SK-N-SH (cell line): Measurements from ENCODE around the gene GLCE. TPM values are rescaled to one million over a fixed set of nuclear protein-coding genes. Genes with fewer than 3 reads are reported as not detected.

ENCODE experiments used
- CTCF ChIA-PET: fragments of 300-600, 350-600 bp; formaldehyde crosslinking; extraction: SDS; loops from one replicate; lab custom pipeline; 2021; lab: Yijun Ruan, JAX
- POLR2A ChIA-PET: fragments of 350-600 bp; sonication (Branson Sonifier 250); formaldehyde crosslinking; extraction: SDS; loops from one replicate; lab custom pipeline; 2020; ENCODE audit warnings: antibody characterized with exemption, inconsistent platforms; lab: Yijun Ruan, JAX
- DNase-seq: peaks from one replicate; pipeline ENCODE4 v3.0.0; 2012
- H2AFZ ChIP-seq: fragments of 200-600 bp; sonication (generic); 2 replicates; pipeline ENCODE4 v1.8.1; 2016; ENCODE audit warnings: antibody characterized with exemption, mild to moderate bottlenecking, low read depth
- H3F3A ChIP-seq: fragments of 200-600 bp; sonication (generic); replicated peaks from 2 replicates; pipeline ENCODE3; 2016; ENCODE audit warnings: antibody characterized with exemption, mild to moderate bottlenecking; ENCODE audit not compliant: insufficient read depth
- H3K27ac ChIP-seq, 2 experiments: fragments of 200-500 bp in 1 of 2; fragments of 200-600 bp in 1 of 2; sonication (Bioruptor generic) in 1 of 2; sonication (generic), shearing (Covaris generic) in 1 of 2; 2 replicates each; pipeline versions ENCODE4 v1.5.1 to v1.6.1; 2014 to 2016; ENCODE audit warnings: low read depth in 2 of 2, inconsistent platforms in 1 of 2, low read length in 1 of 2, mild to moderate bottlenecking in 1 of 2, mixed read lengths in 1 of 2
- H3K27me3 ChIP-seq: fragments of 200-600 bp; sonication (generic), shearing (Covaris generic); 2 replicates; pipeline ENCODE4 v1.6.1; 2016; ENCODE audit warnings: mixed run types; ENCODE audit not compliant: insufficient read depth
- H3K36me3 ChIP-seq, 2 experiments: fragments of 200-500 bp in 1 of 2; fragments of 200-600 bp in 1 of 2; sonication (Bioruptor generic) in 1 of 2; sonication (generic) in 1 of 2; replicated peaks in 1 of 2; 2 replicates each; pipeline versions ENCODE3 to v1.5.1; 2014 to 2016; ENCODE audit warnings: low read length in 1 of 2, mild to moderate bottlenecking in 1 of 2; ENCODE audit not compliant: insufficient read depth in 2 of 2, control insufficient read depth in 1 of 2
- H3K4me1 ChIP-seq, 2 experiments: fragments of 200-500 bp in 1 of 2; fragments of 200-600 bp in 1 of 2; sonication (Bioruptor generic) in 1 of 2; sonication (generic), shearing (Covaris generic) in 1 of 2; 2 replicates each; pipeline versions ENCODE4 v1.5.1 to v1.6.1; 2014 to 2016; ENCODE audit warnings: low read depth in 1 of 2, low read length in 1 of 2, mixed run types in 1 of 2; ENCODE audit not compliant: insufficient read depth in 2 of 2, control insufficient read depth in 1 of 2
- H3K4me2 ChIP-seq: fragments of 200-600 bp; sonication (generic), shearing (Covaris generic); 2 replicates; pipeline ENCODE4 v1.6.1; 2017; ENCODE audit warnings: mixed run types
- H3K4me3 ChIP-seq, 2 experiments: fragments of 200-500 bp in 1 of 2; fragments of 200-600 bp in 1 of 2; sonication (Bioruptor generic) in 1 of 2; sonication (generic), shearing (Covaris generic) in 1 of 2; 2 replicates each; pipeline versions ENCODE4 v1.5.1 to v1.8.1; 2014 to 2016; ENCODE audit warnings: low read depth in 2 of 2, inconsistent platforms in 1 of 2, low read length in 1 of 2, mild to moderate bottlenecking in 1 of 2, mixed read lengths in 1 of 2, moderate library complexity in 1 of 2
- H3K79me2 ChIP-seq: fragments of 200-600 bp; sonication (generic); 2 replicates; pipeline ENCODE4 v1.8.1; 2017; ENCODE audit warnings: mild to moderate bottlenecking; ENCODE audit not compliant: insufficient read depth
- H3K9ac ChIP-seq: fragments of 200-600 bp; sonication (generic); 2 replicates; pipeline ENCODE4 v1.6.1; 2017; ENCODE audit warnings: mixed run types
- H3K9me2 ChIP-seq: fragments of 200-600 bp; sonication (generic); 2 replicates; pipeline ENCODE4 v1.6.1; 2017; ENCODE audit warnings: mixed run types
- H3K9me3 ChIP-seq: fragments of 200-600 bp; sonication (generic); 2 replicates; pipeline ENCODE4 v1.6.1; 2017; ENCODE audit warnings: mixed run types, mild to moderate bottlenecking, moderate library complexity
- H4K20me1 ChIP-seq: fragments of 200-600 bp; sonication (generic); 2 replicates; pipeline ENCODE4 v1.6.1; 2017; ENCODE audit warnings: mild to moderate bottlenecking, mixed run types; ENCODE audit not compliant: insufficient read depth
- ELF1 ChIP-seq: IDR thresholded peaks from 2 replicates; pipeline ENCODE4 v1.4.0; 2012
- EZH2phosphoT487 ChIP-seq: fragments of 200-600 bp; sonication (generic); IDR thresholded peaks from 2 replicates; pipeline ENCODE4 v1.6.1; 2017; ENCODE audit warnings: low read depth, mixed run types, mild to moderate bottlenecking, antibody characterized with exemption, moderate library complexity, borderline replicate concordance
- GABPA ChIP-seq: IDR thresholded peaks from 2 replicates; pipeline ENCODE4 v1.4.0; 2012; ENCODE audit warnings: low read depth, mild to moderate bottlenecking
- MEF2A ChIP-seq: IDR thresholded peaks from 2 replicates; pipeline ENCODE4 v1.4.0; 2012; ENCODE audit warnings: low read depth, borderline replicate concordance
- NRF1 ChIP-seq: IDR thresholded peaks from 2 replicates; pipeline ENCODE4 v1.6.1; 2012; ENCODE audit warnings: low read depth, mild to moderate bottlenecking, low read length
- POLR2AphosphoS5 ChIP-seq: IDR thresholded peaks from 2 replicates; pipeline ENCODE4 v1.6.1; 2012; ENCODE audit warnings: low read depth, low read length
- RCOR1 ChIP-seq: fragments of 150-350 bp; IDR thresholded peaks from 2 replicates; pipeline ENCODE4 v1.6.1; 2017; ENCODE audit warnings: antibody characterized with exemption, low read length
- RFX5 ChIP-seq: IDR thresholded peaks from 2 replicates; pipeline ENCODE4 v1.6.1; 2012; ENCODE audit warnings: mild to moderate bottlenecking, improper control_type of control experiment, low read length
- SIN3A ChIP-seq: IDR thresholded peaks from 2 replicates; pipeline ENCODE4 v1.6.1; 2012; ENCODE audit warnings: low read depth, mild to moderate bottlenecking, low read length, moderate library complexity, borderline replicate concordance
- YY1 ChIP-seq: IDR thresholded peaks from 2 replicates; pipeline ENCODE4 v1.4.0; 2012; ENCODE audit warnings: low read depth, mild to moderate bottlenecking
- WGBS: methylation state at CpG from one replicate; pipeline ENCODE4 v1.1.6; 2017; ENCODE audit warnings: low lambda C conversion rate; 5-methylcytosine and 5-hydroxymethylcytosine counted together
- polyA plus RNA-seq, 3 experiments: library from polyadenylated mRNA; depleted of rRNA; stranded (reverse); fragments of >200 nt; gene quantifications; 2 replicates each; pipeline ENCODE4 v1.2.3, GENCODE V29; 2012
- TF ChIP-seq, protein P1 (sequence below): IDR thresholded peaks from 2 replicates; pipeline ENCODE4 v1.6.1; 2012; ENCODE audit warnings: mild to moderate bottlenecking, low read depth, low read length, moderate library complexity
- TF ChIP-seq, protein P2 (sequence below): fragments of 150-350 bp; IDR thresholded peaks from 2 replicates; pipeline ENCODE4 v1.6.1; 2017; ENCODE audit warnings: antibody characterized with exemption, low read length, low read depth, borderline replicate concordance
- TF ChIP-seq, protein P3 (sequence below): IDR thresholded peaks from 2 replicates; pipeline ENCODE4 v1.4.0; 2012; ENCODE audit warnings: low read depth, borderline replicate concordance
- TF ChIP-seq, protein P4 (sequence below): IDR thresholded peaks from 2 replicates; pipeline ENCODE4 v1.4.0; 2012; ENCODE audit warnings: low read depth, borderline replicate concordance

GLCE gene
- polyA plus RNA-seq, 1 of the 3 experiments (the other 2 are of a cell fraction), result 19.5 TPM

DNA sequence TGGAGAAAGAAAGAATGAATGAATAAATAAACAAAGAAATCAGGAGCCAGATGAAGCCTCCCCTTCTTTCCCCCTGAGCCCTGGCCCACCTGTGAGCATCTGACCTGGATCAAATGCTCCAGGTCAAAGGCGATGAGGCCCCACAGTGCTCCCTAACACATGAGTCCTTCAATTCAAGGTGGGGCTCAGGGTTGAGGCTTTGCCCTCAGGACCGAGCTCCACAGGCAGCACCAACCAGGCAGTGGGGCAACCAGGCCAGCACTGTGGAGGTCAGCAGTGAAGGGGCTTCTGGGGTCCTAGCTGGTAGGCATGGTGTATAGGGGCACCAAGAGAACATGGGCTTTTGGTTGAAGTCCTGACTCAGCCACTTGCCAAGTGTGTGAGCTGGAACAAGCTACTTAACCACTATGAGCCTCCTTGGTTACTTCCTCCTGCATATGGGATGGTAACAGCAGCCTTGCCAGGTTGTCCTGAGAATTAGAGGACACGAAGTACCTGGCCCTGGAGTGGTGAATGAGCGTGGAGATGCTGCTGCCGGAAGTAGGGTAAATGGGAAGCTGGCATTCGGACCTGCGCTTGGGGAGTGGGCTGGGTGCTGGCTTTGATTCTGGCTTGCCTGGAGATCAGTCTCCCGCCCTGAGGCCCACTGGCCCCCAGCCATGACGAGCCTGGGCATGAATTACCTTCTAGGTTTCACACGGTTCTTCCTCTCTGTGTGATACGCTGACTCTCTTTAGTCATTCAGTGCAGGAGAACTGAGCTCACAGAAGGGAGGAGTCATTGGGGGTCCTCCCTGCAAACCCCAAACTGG, 128.3 kb downstream of the GLCE start:
- Histone ChIP-seq H3K27me3 (no peaks in the 10 kb centered on the region), H3K9me2 (no peaks in the 10 kb centered on the region), H3K4me1 (peaks cover 0 to 18% of the 10 kb centered on the region in 2 experiments; a peak in 2 of 4 replicates), H3K9me3 (no peaks in the 10 kb centered on the region), H3K27ac (no peak overlapping the region), H3K36me3 (no peaks in the 10 kb centered on the region), H3K4me3 (no peak overlapping the region), H3K4me2 (no peak overlapping the region), H3K9ac (no peak overlapping the region), H3F3A (no peaks in the 10 kb centered on the region), H3K79me2 (no peaks in the 10 kb centered on the region), H2AFZ (no peak overlapping the region), H4K20me1 (no peaks in the 10 kb centered on the region)
- no peak for DNase-seq
- POLR2A ChIA-PET, result no interaction called here
- CTCF ChIA-PET, result interaction anchor here (0.7 to 4.3 kb wide), 7 partner anchors 9 to 198 kb away, joined by 3 to 14 read pairs (median 3); no protein-coding TSS in a partner anchor
- 91% methylated on average over 10 of the region's 11 CpGs for WGBS
- TF ChIP-seq MEF2A (no peak), RFX5 (no peak), YY1 (no peak), SIN3A (no peak), GABPA (no peak), EZH2phosphoT487 (no peak), ELF1 (no peak), POLR2AphosphoS5 (no peak), RCOR1 (no peak), NRF1 (no peak)
- TF ChIP-seq, protein P1, sequence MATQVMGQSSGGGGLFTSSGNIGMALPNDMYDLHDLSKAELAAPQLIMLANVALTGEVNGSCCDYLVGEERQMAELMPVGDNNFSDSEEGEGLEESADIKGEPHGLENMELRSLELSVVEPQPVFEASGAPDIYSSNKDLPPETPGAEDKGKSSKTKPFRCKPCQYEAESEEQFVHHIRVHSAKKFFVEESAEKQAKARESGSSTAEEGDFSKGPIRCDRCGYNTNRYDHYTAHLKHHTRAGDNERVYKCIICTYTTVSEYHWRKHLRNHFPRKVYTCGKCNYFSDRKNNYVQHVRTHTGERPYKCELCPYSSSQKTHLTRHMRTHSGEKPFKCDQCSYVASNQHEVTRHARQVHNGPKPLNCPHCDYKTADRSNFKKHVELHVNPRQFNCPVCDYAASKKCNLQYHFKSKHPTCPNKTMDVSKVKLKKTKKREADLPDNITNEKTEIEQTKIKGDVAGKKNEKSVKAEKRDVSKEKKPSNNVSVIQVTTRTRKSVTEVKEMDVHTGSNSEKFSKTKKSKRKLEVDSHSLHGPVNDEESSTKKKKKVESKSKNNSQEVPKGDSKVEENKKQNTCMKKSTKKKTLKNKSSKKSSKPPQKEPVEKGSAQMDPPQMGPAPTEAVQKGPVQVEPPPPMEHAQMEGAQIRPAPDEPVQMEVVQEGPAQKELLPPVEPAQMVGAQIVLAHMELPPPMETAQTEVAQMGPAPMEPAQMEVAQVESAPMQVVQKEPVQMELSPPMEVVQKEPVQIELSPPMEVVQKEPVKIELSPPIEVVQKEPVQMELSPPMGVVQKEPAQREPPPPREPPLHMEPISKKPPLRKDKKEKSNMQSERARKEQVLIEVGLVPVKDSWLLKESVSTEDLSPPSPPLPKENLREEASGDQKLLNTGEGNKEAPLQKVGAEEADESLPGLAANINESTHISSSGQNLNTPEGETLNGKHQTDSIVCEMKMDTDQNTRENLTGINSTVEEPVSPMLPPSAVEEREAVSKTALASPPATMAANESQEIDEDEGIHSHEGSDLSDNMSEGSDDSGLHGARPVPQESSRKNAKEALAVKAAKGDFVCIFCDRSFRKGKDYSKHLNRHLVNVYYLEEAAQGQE, result no peak
- TF ChIP-seq, protein P2, sequence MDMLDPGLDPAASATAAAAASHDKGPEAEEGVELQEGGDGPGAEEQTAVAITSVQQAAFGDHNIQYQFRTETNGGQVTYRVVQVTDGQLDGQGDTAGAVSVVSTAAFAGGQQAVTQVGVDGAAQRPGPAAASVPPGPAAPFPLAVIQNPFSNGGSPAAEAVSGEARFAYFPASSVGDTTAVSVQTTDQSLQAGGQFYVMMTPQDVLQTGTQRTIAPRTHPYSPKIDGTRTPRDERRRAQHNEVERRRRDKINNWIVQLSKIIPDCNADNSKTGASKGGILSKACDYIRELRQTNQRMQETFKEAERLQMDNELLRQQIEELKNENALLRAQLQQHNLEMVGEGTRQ, result no peak
- TF ChIP-seq, protein P3, sequence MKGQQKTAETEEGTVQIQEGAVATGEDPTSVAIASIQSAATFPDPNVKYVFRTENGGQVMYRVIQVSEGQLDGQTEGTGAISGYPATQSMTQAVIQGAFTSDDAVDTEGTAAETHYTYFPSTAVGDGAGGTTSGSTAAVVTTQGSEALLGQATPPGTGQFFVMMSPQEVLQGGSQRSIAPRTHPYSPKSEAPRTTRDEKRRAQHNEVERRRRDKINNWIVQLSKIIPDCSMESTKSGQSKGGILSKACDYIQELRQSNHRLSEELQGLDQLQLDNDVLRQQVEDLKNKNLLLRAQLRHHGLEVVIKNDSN, result no peak
- TF ChIP-seq, protein P4, sequence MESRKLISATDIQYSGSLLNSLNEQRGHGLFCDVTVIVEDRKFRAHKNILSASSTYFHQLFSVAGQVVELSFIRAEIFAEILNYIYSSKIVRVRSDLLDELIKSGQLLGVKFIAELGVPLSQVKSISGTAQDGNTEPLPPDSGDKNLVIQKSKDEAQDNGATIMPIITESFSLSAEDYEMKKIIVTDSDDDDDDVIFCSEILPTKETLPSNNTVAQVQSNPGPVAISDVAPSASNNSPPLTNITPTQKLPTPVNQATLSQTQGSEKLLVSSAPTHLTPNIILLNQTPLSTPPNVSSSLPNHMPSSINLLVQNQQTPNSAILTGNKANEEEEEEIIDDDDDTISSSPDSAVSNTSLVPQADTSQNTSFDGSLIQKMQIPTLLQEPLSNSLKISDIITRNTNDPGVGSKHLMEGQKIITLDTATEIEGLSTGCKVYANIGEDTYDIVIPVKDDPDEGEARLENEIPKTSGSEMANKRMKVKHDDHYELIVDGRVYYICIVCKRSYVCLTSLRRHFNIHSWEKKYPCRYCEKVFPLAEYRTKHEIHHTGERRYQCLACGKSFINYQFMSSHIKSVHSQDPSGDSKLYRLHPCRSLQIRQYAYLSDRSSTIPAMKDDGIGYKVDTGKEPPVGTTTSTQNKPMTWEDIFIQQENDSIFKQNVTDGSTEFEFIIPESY, result no peak
